GM18951 (cell line): ENCODE results near the gene TRMT61B.

Source experiments
- POLR2A ChIP-seq: IDR thresholded peaks from 4 replicates; pipeline ENCODE4 v1.6.1; 2011; ENCODE audit warnings: mild to moderate bottlenecking; ENCODE audit not compliant: insufficient read length, insufficient read depth; ENCODE audit errors: extremely low read depth
- in situ Hi-C: fragments of 300-500 bp; cut with MboI; formaldehyde crosslinking; loops from one replicate; pipeline ENCODE4 v1.12.0; 2022; ENCODE audit warnings: low sequenced_read_pairs, mixed read lengths, inconsistent platforms; ENCODE audit not compliant: unreplicated experiment

TRMT61B gene

GRCh38 chr2:28896906-28897305 is 26.8 kb upstream of the TRMT61B start:
- in situ Hi-C loops, result no loop called here
- no peak for TF ChIP-seq POLR2A

DNA sequence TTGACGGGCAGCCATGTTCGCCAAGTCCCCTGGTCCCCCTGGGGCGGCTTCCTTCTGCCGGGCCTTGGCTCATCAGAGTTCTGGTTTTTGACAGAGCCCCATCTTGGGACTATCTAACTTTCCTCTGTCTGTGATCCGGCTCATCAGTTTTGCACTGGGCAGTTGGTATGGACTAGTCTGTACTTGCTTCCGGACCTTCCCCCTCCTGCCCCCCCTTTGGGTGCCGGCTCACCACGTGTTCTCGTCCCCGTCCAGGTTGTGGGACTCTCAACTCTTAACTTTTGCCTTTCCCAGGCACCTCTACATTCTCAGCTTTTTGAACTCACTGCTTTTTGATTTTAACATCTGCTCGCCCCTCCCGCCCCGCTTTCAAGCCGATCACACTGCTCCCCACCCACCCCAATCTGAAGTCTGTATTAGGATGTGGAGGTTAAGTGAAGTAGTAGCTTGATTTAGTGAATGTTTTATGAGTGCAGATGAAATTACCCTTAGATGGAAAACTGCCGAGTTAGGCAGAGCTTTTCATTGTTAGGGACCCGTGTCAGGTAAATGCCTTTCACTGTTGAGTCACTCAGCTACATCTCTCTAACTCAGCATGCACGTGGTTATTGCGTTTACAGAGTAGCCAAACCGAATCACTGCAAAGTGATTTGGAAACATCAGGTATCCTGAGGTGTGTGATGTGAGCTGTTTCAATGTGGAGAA is 25.2 kb upstream of the TRMT61B start:
- in situ Hi-C loops, result no loop called here
- TF ChIP-seq POLR2A, result no peak

DNA sequence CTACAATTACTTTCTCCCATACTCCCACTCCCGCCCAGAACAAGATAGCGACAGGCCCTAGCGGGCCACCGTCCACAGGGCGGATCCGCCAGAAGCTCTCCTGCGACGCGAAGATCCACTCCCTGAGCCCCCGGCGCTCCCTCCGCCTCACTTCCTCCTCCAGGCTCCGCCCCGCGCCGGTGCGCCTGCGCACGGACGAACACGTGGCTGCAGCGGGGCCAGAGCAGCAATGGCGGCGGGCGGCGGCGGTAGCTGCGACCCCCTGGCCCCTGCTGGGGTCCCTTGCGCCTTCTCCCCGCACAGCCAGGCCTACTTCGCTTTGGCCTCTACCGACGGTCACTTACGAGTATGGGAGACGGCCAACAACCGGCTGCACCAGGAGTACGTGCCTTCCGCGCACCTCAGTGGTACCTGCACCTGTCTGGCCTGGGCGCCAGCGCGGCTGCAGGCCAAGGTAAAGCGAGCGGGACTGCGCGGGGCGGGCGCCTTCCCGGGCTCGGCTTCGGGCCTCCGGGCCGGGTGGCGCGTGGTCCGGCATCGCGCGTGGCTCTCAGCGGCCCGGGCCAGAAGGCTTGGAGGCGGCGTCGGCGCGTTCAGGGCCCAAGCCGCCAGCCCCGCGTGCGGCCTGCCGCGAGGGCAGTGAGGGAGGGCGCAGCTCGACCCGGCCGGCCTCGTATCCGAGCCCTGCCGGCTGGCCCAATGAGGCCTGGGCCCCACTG is 24.5 kb upstream of the TRMT61B start, which contains the start of gene WDR43:
TSS of gene WDR43 (plus strand) at position 198 of the 719 bp plus-strand sequence. CDS start at position 230, 32 bp downstream.
- in situ Hi-C loops, result no loop called here
- peak; percentile 92 for TF ChIP-seq POLR2A

DNA sequence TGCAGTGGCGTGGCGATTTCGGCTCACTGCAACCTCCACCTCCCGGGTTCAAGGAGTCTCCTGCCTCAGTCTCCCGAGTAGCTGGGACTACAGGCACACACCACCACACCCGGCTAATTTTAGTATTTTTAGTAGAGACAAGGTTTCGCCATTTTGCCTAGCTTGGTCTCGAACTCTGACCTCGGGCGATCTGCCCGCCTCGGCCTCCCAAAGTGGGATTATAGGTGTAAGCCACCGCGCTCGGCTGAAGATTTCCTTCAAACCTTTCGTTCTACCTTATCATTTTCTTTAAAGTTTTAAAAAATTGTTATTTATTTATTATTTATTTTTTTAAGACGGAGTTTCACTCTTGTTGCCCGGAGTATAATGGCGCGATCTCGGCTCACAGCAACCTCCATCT is 23.4 kb upstream of the TRMT61B start:
- in situ Hi-C loops, result no loop called here
- no peak for TF ChIP-seq POLR2A

DNA sequence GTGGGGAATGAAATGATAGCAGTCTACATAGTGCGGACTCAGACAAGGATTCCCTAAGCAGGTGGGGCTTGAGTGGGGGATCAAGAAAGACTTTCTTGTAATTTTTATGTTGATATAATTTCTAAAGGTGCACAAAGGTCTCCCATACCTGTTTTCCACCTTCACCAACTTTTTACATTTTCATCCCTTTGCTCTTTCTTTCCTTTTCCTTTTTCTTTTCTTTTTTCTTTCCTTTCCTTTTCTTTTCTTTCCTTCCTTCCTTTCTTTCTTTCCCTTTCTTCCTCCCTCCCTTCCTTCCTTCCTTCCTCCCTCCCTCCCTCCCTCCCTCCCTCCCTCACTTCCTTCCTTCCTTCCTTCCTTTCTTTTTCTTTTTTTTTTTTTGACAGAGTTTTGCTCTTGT is 10.1 kb upstream of the TRMT61B start:
- no peak for TF ChIP-seq POLR2A

DNA sequence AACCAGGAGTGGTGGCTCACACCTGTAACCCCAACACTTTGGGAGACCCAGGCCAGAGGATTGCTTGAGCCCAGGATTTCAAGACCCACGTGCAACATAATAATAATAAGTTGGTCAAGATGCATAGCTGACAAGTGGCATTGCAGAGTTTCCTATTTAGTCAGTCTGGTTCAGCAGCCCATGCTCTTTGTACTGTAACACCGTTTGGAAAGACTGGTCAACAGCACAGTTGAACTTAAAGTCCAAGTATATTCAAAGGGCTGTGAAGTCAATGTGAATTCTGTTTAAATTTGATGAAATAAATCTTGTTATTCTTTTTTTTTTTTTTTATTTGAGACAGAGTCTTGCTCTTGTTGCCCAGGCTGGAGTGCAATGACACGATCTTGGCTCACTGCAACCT is 1.5 kb upstream of the TRMT61B start:
- TF ChIP-seq POLR2A, result no peak
- in situ Hi-C loops, result no loop called here

More for the DNA sequence above, 10.1 kb upstream of the TRMT61B start:
- in situ Hi-C loops, result no loop called here

DNA sequence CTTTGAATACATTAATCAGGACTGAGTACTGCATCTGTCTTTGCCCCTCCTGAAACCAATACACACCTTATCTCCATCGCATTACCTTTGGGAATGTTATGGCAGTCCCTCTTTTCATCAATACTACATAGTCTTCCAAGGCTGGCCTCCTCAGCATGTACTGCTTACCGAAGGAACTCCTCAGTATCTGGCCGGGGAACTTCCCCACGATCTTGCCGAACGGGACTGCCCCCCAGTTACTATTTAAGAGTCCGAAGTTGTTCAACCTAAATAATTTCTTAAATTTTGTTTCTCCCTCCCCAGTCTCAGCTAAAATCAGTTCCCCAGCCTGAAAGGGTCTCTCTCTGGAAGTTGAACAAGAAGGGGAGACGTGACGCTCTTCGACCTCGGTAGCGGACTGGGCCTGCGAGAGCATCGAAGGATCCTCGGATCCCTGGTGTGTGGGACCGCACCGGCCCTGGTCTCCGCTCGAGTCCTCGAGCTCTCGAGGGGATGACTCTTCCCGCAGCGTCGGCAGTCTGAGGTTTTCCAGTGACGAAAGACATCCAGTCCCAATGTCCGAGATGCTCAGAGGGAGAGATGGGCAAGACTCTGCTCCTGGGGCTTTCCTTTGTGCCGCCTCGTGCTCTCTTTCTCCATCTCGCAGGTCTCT is 489 bp downstream of the TRMT61B start:
- in situ Hi-C loops, result no loop called here
- TF ChIP-seq POLR2A, result no peak

DNA sequence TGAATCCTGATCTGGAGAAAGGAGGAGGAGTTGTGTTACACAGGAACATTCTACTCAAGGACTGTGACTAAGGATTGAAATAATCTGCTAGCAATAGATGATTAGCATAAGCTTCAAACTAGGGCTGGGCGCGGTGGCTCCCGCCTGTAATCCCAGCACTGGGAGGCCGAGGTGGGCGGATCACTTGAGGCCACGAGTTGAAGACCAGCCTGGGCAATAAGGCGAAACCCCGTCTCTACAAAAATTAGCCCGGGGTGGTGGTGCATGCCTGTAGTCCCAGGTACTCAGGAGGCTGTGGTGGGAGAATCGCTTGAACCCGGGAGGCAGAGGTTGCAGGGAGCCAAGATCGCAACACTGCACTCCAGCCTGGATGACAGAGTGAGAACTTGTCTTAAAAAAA is 1.5 kb downstream of the TRMT61B start:
- in situ Hi-C loops, result no loop called here
- TF ChIP-seq POLR2A, result no peak

- no peak for TF ChIP-seq POLR2A
- in situ Hi-C loops, result no loop called here
Observed at GRCh38 chr2:28855977-28856376, 14.1 kb downstream of the TRMT61B start.

- in situ Hi-C loops, result no loop called here
- no peak for TF ChIP-seq POLR2A
Observed at GRCh38 chr2:28855193-28855592, 14.9 kb downstream of the TRMT61B start.

DNA sequence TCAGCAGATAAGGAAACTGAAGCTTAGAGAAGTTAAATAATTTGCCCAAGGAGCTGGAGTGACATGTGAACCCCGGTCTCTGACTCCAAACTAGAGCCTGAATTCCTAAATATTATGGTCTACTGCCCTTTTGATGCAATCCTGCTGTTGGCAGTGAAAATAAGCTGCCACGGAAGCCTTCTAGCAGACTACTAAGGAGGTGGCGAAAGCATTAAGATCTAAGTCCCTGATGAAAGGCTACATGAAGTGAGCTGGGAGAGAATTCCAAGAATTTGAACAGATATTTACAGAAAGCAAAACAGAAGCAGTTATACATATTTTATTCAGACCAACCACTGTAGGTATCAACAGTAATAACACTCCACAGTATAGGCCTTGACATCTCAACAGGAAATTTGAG is 28.1 kb downstream of the TRMT61B start:
- TF ChIP-seq POLR2A, result no peak
- in situ Hi-C loops, result no loop called here

GRCh38 chr2:28838971-28839370 is 31.1 kb downstream of the TRMT61B start:
- TF ChIP-seq POLR2A, result no peak
- in situ Hi-C loops, result no loop called here

- in situ Hi-C loops, result no loop called here
- no peak for TF ChIP-seq POLR2A
Observed at GRCh38 chr2:28835781-28836180, 34.3 kb downstream of the TRMT61B start.
